ENCODE measurements around the gene SMIM11.

SMIM11 gene

GRCh38 chr21:34353182-34353581, 22.1 kb upstream of the SMIM11 start:
- no peak overlapping the region for H3K4me3 ChIP-seq (ENCODE audit: low read length)
- DNase-seq (ENCODE audit: low read depth, low spot score) = no peak
- WGBS (ENCODE audit: insufficient coverage, insufficient read length) = no CpG with 5 or more reads among the region's 6 CpGs
- H3K36me3 ChIP-seq (ENCODE audit: control insufficient read depth, insufficient read depth, low read length) = no peaks in the 10 kb centered on the region
- H3K4me1 ChIP-seq (ENCODE audit: control insufficient read depth, insufficient read depth, low read length) = no peaks in the 10 kb centered on the region
- no peaks in the 10 kb centered on the region for H3K9me3 ChIP-seq (ENCODE audit: control insufficient read depth, insufficient read depth, low read length)
- H3K27me3 ChIP-seq (ENCODE audit: control insufficient read depth, insufficient read depth, low read length) = no peaks in the 10 kb centered on the region
- no peak overlapping the region for H3K27ac ChIP-seq (ENCODE audit: low read length)

GRCh38 chr21:34354836-34355235, 20.5 kb upstream of the SMIM11 start:
- Histone ChIP-seq H3K9me3 (ENCODE audit: control insufficient read depth, insufficient read depth, low read length) (no peaks in the 10 kb centered on the region), H3K4me1 (ENCODE audit: control insufficient read depth, insufficient read depth, low read length) (no peaks in the 10 kb centered on the region), H3K4me3 (ENCODE audit: low read length) (no peak overlapping the region), H3K36me3 (ENCODE audit: control insufficient read depth, insufficient read depth, low read length) (no peaks in the 10 kb centered on the region), H3K27me3 (ENCODE audit: control insufficient read depth, insufficient read depth, low read length) (no peaks in the 10 kb centered on the region), H3K27ac (ENCODE audit: low read length) (no peak overlapping the region)
- no peak for DNase-seq (ENCODE audit: low read depth, low spot score)
- no CpG with 5 or more reads among the region's 4 CpGs for WGBS (ENCODE audit: insufficient coverage, insufficient read length)

- Histone ChIP-seq H3K27ac (ENCODE audit: low read length) (no peak overlapping the region), H3K27me3 (ENCODE audit: control insufficient read depth, insufficient read depth, low read length) (no peaks in the 10 kb centered on the region), H3K9me3 (ENCODE audit: control insufficient read depth, insufficient read depth, low read length) (no peaks in the 10 kb centered on the region), H3K4me1 (ENCODE audit: control insufficient read depth, insufficient read depth, low read length) (no peaks in the 10 kb centered on the region), H3K36me3 (ENCODE audit: control insufficient read depth, insufficient read depth, low read length) (no peaks in the 10 kb centered on the region), H3K4me3 (ENCODE audit: low read length) (no peak overlapping the region)
- no CpG with 5 or more reads among the region's 5 CpGs for WGBS (ENCODE audit: insufficient coverage, insufficient read length)
- DNase-seq (ENCODE audit: low read depth, low spot score) = no peak
These were observed 19.7 kb upstream of the SMIM11 start for GRCh38 chr21:34355570-34355969.

GRCh38 chr21:34357889-34358288, 17.4 kb upstream of the SMIM11 start:
- Histone ChIP-seq H3K4me3 (ENCODE audit: low read length) (no peak overlapping the region), H3K4me1 (ENCODE audit: control insufficient read depth, insufficient read depth, low read length) (no peaks in the 10 kb centered on the region), H3K27ac (ENCODE audit: low read length) (no peak overlapping the region), H3K27me3 (ENCODE audit: control insufficient read depth, insufficient read depth, low read length) (no peaks in the 10 kb centered on the region), H3K36me3 (ENCODE audit: control insufficient read depth, insufficient read depth, low read length) (no peaks in the 10 kb centered on the region), H3K9me3 (ENCODE audit: control insufficient read depth, insufficient read depth, low read length) (no peaks in the 10 kb centered on the region)
- DNase-seq (ENCODE audit: low read depth, low spot score) = no peak
- no CpG with 5 or more reads among the region's 2 CpGs for WGBS (ENCODE audit: insufficient coverage, insufficient read length)

DNA sequence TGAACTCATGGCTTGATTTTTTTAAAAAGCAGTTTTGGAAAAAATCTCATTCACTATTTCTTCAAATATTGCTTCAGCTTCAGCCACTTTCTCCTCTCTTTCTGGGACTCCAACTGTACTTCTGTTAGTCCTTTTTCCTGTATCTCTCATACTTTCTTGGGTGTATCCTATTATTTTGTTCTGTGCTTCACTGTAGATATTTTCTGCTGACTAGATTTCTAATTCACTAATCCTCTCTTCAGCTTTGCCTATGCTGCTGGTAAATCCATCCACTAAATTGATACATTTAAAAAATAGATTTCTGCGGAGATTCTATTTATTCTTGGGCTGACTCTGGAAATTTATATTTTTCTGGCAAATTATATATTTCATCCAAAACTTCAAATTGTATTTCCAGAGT, 16.4 kb upstream of the SMIM11 start:
- Histone ChIP-seq H3K27ac (ENCODE audit: low read length) (no peak overlapping the region), H3K27me3 (ENCODE audit: control insufficient read depth, insufficient read depth, low read length) (no peaks in the 10 kb centered on the region), H3K4me1 (ENCODE audit: control insufficient read depth, insufficient read depth, low read length) (no peaks in the 10 kb centered on the region), H3K36me3 (ENCODE audit: control insufficient read depth, insufficient read depth, low read length) (no peaks in the 10 kb centered on the region), H3K4me3 (ENCODE audit: low read length) (no peak overlapping the region), H3K9me3 (ENCODE audit: control insufficient read depth, insufficient read depth, low read length) (no peaks in the 10 kb centered on the region)
- DNase-seq (ENCODE audit: low read depth, low spot score) = no peak
- WGBS (ENCODE audit: insufficient coverage, insufficient read length) = no CpG with 5 or more reads among the region's 1 CpG

- no peak for DNase-seq (ENCODE audit: low read depth, low spot score)
- WGBS (ENCODE audit: insufficient coverage, insufficient read length) = no CpG with 5 or more reads among the region's 12 CpGs
- H3K9me3 ChIP-seq (ENCODE audit: control insufficient read depth, insufficient read depth, low read length) = no peaks in the 10 kb centered on the region
- H3K36me3 ChIP-seq (ENCODE audit: control insufficient read depth, insufficient read depth, low read length) = no peaks in the 10 kb centered on the region
- no peak overlapping the region for H3K4me3 ChIP-seq (ENCODE audit: low read length)
- H3K27me3 ChIP-seq (ENCODE audit: control insufficient read depth, insufficient read depth, low read length) = no peaks in the 10 kb centered on the region
- no peak overlapping the region for H3K27ac ChIP-seq (ENCODE audit: low read length)
- H3K4me1 ChIP-seq (ENCODE audit: control insufficient read depth, insufficient read depth, low read length) = no peaks in the 10 kb centered on the region
These were observed 14.6 kb upstream of the SMIM11 start for GRCh38 chr21:34360488-34361241.

GRCh38 chr21:34362136-34362444, 13.2 kb upstream of the SMIM11 start:
- H3K4me3 ChIP-seq (ENCODE audit: low read length) = no peak overlapping the region
- H3K36me3 ChIP-seq (ENCODE audit: control insufficient read depth, insufficient read depth, low read length) = no peaks in the 10 kb centered on the region
- H3K27ac ChIP-seq (ENCODE audit: low read length) = no peak overlapping the region
- no peaks in the 10 kb centered on the region for H3K27me3 ChIP-seq (ENCODE audit: control insufficient read depth, insufficient read depth, low read length)
- no CpG with 5 or more reads among the region's 3 CpGs for WGBS (ENCODE audit: insufficient coverage, insufficient read length)
- no peaks in the 10 kb centered on the region for H3K9me3 ChIP-seq (ENCODE audit: control insufficient read depth, insufficient read depth, low read length)
- DNase-seq (ENCODE audit: low read depth, low spot score) = no peak
- H3K4me1 ChIP-seq (ENCODE audit: control insufficient read depth, insufficient read depth, low read length) = no peaks in the 10 kb centered on the region

- no peaks in the 10 kb centered on the region for H3K27me3 ChIP-seq (ENCODE audit: control insufficient read depth, insufficient read depth, low read length)
- H3K4me3 ChIP-seq (ENCODE audit: low read length) = no peak overlapping the region
- no peaks in the 10 kb centered on the region for H3K4me1 ChIP-seq (ENCODE audit: control insufficient read depth, insufficient read depth, low read length)
- H3K27ac ChIP-seq (ENCODE audit: low read length) = no peak overlapping the region
- H3K9me3 ChIP-seq (ENCODE audit: control insufficient read depth, insufficient read depth, low read length) = no peaks in the 10 kb centered on the region
- WGBS (ENCODE audit: insufficient coverage, insufficient read length) = no CpG with 5 or more reads among the region's 3 CpGs
- DNase-seq (ENCODE audit: low read depth, low spot score) = no peak
- no peaks in the 10 kb centered on the region for H3K36me3 ChIP-seq (ENCODE audit: control insufficient read depth, insufficient read depth, low read length)
These were observed 12.6 kb upstream of the SMIM11 start for GRCh38 chr21:34362670-34363069.

DNA sequence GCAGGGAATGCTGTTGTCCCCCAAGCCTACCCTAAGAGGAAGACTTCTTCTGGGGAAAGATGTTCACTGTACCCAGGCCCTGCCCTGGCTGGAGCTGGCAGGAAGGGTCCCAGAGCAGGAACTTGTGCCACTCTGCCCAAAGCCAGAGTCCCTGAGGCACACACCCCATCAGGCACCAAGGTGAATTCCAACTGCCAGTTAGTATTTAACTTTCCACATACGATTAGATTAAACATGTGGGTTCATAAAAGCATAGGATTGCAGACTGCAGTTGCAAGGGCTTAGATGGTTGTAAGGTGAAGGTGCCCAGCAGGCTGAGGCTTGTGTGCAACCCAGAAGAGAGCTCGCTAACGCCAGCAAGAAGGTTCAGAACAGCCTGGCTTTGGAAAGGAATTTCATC, 11.6 kb upstream of the SMIM11 start, which contains the start of gene KCNE2:
KCNE2 (plus strand) TSS at position 274 of the 400 bp plus-strand sequence. CDS start 6,473 bp downstream, outside the sequence.
- no peak within 1 kb of the TSS for H3K4me3 ChIP-seq (ENCODE audit: low read length)
- no CpG with 5 or more reads among the region's 3 CpGs for WGBS (ENCODE audit: insufficient coverage, insufficient read length)
- DNase-seq (ENCODE audit: low read depth, low spot score) = no peak
- no peaks in the 10 kb centered on the region for H3K9me3 ChIP-seq (ENCODE audit: control insufficient read depth, insufficient read depth, low read length)
- H3K27ac ChIP-seq (ENCODE audit: low read length) = no peak within 1 kb of the TSS
- H3K27me3 ChIP-seq (ENCODE audit: control insufficient read depth, insufficient read depth, low read length) = no peaks in the 10 kb centered on the region
- no peaks in the 10 kb centered on the region for H3K4me1 ChIP-seq (ENCODE audit: control insufficient read depth, insufficient read depth, low read length)
- H3K36me3 ChIP-seq (ENCODE audit: control insufficient read depth, insufficient read depth, low read length) = no peaks in the 10 kb centered on the region

DNA sequence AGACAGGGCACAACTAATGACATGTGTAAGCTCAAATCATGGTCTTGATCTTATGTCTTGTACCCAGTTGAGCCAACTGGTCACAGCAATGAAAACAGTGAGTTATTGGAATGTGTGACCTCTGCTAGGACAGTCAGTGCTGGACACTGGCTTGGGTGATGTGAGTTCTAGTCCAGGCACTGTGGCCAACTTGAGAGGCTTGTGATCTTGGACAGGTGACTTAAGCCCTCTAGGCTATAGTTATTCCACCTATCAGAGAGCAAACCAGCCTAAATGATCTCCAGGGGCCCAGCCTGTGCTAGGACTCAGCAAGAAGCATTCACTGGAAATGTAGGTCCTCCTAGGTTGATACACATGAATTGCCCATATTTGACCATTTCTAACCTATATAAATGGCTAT, 10.4 kb upstream of the SMIM11 start:
- Histone ChIP-seq H3K4me1 (ENCODE audit: control insufficient read depth, insufficient read depth, low read length) (no peaks in the 10 kb centered on the region), H3K27ac (ENCODE audit: low read length) (no peak overlapping the region), H3K9me3 (ENCODE audit: control insufficient read depth, insufficient read depth, low read length) (no peaks in the 10 kb centered on the region), H3K4me3 (ENCODE audit: low read length) (no peak overlapping the region), H3K27me3 (ENCODE audit: control insufficient read depth, insufficient read depth, low read length) (no peaks in the 10 kb centered on the region), H3K36me3 (ENCODE audit: control insufficient read depth, insufficient read depth, low read length) (no peaks in the 10 kb centered on the region)
- DNase-seq (ENCODE audit: low read depth, low spot score) = no peak

DNA sequence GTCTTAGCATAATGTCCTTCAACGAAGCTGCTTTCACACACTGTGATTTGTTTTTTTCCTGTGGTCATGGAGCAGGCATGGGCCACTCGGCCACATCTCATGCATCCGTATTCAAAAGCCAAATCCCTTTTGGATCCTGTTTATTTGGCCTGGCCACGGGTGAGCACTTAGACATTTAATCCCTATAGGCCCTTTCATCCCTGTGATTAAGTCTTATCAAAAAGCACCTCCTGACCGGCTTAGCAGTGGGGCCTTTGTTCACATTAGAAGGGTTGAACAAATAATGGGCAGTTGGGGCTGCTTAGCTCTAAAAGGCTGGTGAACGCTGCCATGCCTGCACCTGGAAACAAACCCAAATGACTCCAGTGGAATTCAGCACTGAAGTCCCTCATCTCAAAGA, 9.5 kb upstream of the SMIM11 start:
- no peak for DNase-seq (ENCODE audit: low read depth, low spot score)
- WGBS (ENCODE audit: insufficient coverage, insufficient read length) = no CpG with 5 or more reads among the region's 6 CpGs
- no peaks in the 10 kb centered on the region for H3K36me3 ChIP-seq (ENCODE audit: control insufficient read depth, insufficient read depth, low read length)

More for the DNA sequence above, 9.5 kb upstream of the SMIM11 start:
- no peaks in the 10 kb centered on the region for H3K27me3 ChIP-seq (ENCODE audit: control insufficient read depth, insufficient read depth, low read length)
- no peak overlapping the region for H3K4me3 ChIP-seq (ENCODE audit: low read length)
- H3K27ac ChIP-seq (ENCODE audit: low read length) = no peak overlapping the region
- H3K4me1 ChIP-seq (ENCODE audit: control insufficient read depth, insufficient read depth, low read length) = no peaks in the 10 kb centered on the region
- H3K9me3 ChIP-seq (ENCODE audit: control insufficient read depth, insufficient read depth, low read length) = no peaks in the 10 kb centered on the region
